ENCODE measurements around the gene NACC2.

NACC2 gene

DNA sequence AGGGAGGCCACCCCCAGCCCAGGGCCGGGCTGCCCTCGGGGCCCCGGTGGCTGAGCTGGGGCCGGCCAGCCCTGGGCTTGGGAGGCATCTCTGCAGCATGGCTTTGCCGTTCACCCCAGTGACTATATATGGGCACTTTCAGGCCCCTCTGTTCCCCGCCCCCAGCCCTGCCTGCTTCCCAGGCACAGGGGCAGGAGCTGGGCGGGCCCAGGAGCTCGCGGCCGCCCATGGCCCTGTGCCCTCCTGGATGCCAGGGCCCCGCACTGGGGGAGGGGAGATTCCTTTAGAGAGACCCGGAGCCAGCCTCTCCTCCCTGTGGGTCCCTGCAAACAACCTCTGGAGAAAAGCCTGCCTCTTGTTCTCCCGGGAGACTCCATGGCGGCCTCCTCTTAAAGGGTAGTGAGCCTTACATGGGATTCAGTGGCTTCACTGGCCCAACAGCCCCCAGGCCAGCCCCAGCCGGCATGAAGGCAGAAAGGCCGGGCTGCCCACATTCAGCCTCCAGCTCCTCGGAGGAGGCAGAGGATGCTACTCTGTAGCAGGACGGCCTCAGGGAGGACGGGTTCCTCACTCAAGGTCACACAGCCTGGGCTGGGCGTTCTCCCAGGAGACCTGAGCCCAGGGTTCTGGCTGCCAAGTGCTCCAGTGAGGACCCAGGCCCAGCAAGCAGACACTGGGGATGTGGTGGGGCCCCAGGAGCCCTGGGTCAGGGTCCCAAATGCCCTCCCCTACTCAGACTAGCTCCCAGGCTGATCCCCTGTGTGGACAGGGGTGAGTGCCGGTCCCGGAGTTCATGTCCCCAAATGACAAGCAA, 4.1 kb downstream of the NACC2 start (continued):
- TF ChIP-seq ZFP30 (CRISPR knock-in tag; IDR thresholded peaks at IDR 0.05) (no peak), ISL1 (CRISPR knock-in tag; IDR thresholded peaks at IDR 0.05) (no peak)

DNA sequence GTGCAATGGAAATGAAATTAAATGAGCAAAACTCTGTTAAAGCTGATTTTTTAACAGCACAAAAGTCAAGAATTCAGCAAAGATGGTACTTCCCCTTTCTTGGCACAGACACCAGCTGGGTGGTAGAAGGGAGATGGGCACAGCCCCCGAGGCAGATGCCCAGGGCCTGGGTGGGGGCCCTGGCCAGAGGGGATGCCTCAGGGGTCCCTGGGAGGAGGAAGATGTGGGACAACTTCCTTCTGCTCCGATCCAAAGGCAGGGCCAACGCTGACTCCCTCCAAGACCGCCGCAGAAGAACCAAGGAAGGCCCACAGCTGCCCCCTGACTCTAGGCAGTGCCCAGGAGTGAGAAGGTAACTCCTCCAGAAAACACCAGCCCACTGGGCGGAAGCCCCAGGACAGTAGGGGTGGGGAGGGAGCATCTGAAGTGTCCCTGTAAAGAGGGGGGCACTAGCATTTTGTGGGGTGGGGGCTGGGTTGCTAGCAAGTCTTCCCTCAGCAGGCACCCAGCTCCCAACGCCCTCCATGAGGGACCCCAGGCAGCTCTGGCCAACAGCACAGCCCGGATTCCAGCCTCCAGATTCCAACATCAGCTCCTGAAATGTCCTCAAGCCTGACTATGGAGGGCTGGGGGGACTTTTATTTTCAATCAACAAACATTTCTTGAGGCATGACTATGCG, 4.9 kb downstream of the NACC2 start:
- TF ChIP-seq ZNF8 (CRISPR knock-in tag; IDR thresholded peaks at IDR 0.05) (no peak), ZNF70 (CRISPR knock-in tag; IDR thresholded peaks at IDR 0.05) (no peak), GLIS3 (CRISPR knock-in tag; IDR thresholded peaks at IDR 0.05) (no peak), PATZ1 (CRISPR knock-in tag; IDR thresholded peaks at IDR 0.05; ENCODE audit: borderline replicate concordance) (no peak), TCF4 (CRISPR knock-in tag; IDR thresholded peaks at IDR 0.05; ENCODE audit: borderline replicate concordance) (no peak), ESRRG (CRISPR knock-in tag; IDR thresholded peaks at IDR 0.05) (no peak), PPARA (CRISPR knock-in tag; IDR thresholded peaks at IDR 0.05; ENCODE audit: borderline replicate concordance) (no peak), ZFP30 (CRISPR knock-in tag; IDR thresholded peaks at IDR 0.05) (no peak), TSHZ2 (CRISPR knock-in tag; IDR thresholded peaks at IDR 0.05) (no peak), ARNTL (CRISPR knock-in tag; IDR thresholded peaks at IDR 0.05; ENCODE audit: borderline replicate concordance, low read depth) (no peak), ISL1 (CRISPR knock-in tag; IDR thresholded peaks at IDR 0.05) (no peak), ZNF565 (CRISPR knock-in tag; conservative IDR thresholded peaks at IDR 0.05; ENCODE audit: low read depth) (no peak), OSR1 (CRISPR knock-in tag; IDR thresholded peaks at IDR 0.05) (no peak), ZC3H10 (CRISPR knock-in tag; IDR thresholded peaks at IDR 0.05) (no peak), RARB (CRISPR knock-in tag; IDR thresholded peaks at IDR 0.05) (no peak), CSRNP3 (CRISPR knock-in tag; IDR thresholded peaks at IDR 0.05) (no peak)
- TF ChIP-seq, protein P1, sequence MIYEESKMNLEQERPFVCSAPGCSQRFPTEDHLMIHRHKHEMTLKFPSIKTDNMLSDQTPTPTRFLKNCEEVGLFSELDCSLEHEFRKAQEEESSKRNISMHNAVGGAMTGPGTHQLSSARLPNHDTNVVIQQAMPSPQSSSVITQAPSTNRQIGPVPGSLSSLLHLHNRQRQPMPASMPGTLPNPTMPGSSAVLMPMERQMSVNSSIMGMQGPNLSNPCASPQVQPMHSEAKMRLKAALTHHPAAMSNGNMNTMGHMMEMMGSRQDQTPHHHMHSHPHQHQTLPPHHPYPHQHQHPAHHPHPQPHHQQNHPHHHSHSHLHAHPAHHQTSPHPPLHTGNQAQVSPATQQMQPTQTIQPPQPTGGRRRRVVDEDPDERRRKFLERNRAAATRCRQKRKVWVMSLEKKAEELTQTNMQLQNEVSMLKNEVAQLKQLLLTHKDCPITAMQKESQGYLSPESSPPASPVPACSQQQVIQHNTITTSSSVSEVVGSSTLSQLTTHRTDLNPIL (CRISPR knock-in tag; IDR thresholded peaks at IDR 0.05; ENCODE audit: low read depth): no peak
- ATAC-seq: no peak

DNA sequence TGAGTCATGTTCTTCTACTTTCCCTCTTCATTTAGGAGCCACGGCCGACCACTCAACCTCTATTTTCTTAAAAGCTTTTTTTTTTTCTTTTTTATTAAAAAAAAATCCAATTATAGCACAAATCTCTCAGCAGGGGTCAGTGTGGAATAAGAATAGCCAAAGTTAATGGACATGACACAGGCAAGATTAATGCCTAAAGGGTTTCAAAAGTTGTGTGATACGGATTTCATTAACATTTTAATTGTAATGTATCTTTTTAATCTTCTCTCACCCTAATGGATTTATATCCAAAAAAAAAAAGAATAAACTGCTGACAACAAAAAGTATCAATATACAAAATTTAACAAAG, 5.4 kb downstream of the NACC2 start:
- ATAC-seq: peak; percentile 29; the same call in 2 of the 3 replicates
- TF ChIP-seq ISL1 (CRISPR knock-in tag; IDR thresholded peaks at IDR 0.05): 0 out of 2 replicates have a peak, but pooled peaks have one; percentile 10
- TF ChIP-seq ZFP30 (CRISPR knock-in tag; IDR thresholded peaks at IDR 0.05): no peak

GRCh38 chr9:136088939-136089696, 6.0 kb downstream of the NACC2 start:
- ATAC-seq: no peak
- no peak for TF ChIP-seq ZNF8 (CRISPR knock-in tag; IDR thresholded peaks at IDR 0.05)
- TF ChIP-seq ZC3H10 (CRISPR knock-in tag; IDR thresholded peaks at IDR 0.05): no peak
- no peak for TF ChIP-seq ZNF565 (CRISPR knock-in tag; conservative IDR thresholded peaks at IDR 0.05; ENCODE audit: low read depth)
- TF ChIP-seq ZNF70 (CRISPR knock-in tag; IDR thresholded peaks at IDR 0.05): no peak
- no peak for TF ChIP-seq TSHZ2 (CRISPR knock-in tag; IDR thresholded peaks at IDR 0.05)
- TF ChIP-seq TOX (CRISPR knock-in tag; IDR thresholded peaks at IDR 0.05; ENCODE audit: borderline replicate concordance): no peak
- TF ChIP-seq PATZ1 (CRISPR knock-in tag; IDR thresholded peaks at IDR 0.05; ENCODE audit: borderline replicate concordance): no peak
